ENCODE data around the gene MRPS14.

MRPS14 gene

GRCh38 chr1:175019524-175019923 is 3.7 kb downstream of the MRPS14 start:
- DNase-seq: no peak

- no peak for DNase-seq
Measured at GRCh38 chr1:175015243-175015642, 8.0 kb downstream of the MRPS14 start.

- DNase-seq: no peak
Measured at GRCh38 chr1:175013445-175013844, 9.8 kb downstream of the MRPS14 start.

- no peak for DNase-seq
Measured at GRCh38 chr1:175009532-175009931, 13.7 kb downstream of the MRPS14 start.

- DNase-seq: no peak
Measured at GRCh38 chr1:175005085-175005783, 18.0 kb downstream of the MRPS14 start.

- DNase-seq: no peak
Measured at GRCh38 chr1:175003521-175003920, 19.7 kb downstream of the MRPS14 start.

- no peak for DNase-seq
Measured at GRCh38 chr1:175002910-175003517, 20.2 kb downstream of the MRPS14 start.

- DNase-seq: no peak
Measured at GRCh38 chr1:175000697-175001187, 22.5 kb downstream of the MRPS14 start.

GRCh38 chr1:174999936-175000696 is 23.1 kb downstream of the MRPS14 start, which contains the start of gene CACYBP:
CACYBP (plus strand) TSS chr1:174999947; CDS start chr1:175000181, 234 bp downstream.
- DNase-seq: peak; percentile 38

GRCh38 chr1:174999216-174999935 is 23.8 kb downstream of the MRPS14 start:
- peak; percentile 97 for DNase-seq

- DNase-seq: peak; percentile 26
Measured at GRCh38 chr1:174998569-174999215, 24.5 kb downstream of the MRPS14 start.

GRCh38 chr1:174997041-174997440 is 26.2 kb downstream of the MRPS14 start:
- no peak for DNase-seq

GRCh38 chr1:174996476-174996875 is 26.7 kb downstream of the MRPS14 start:
- no peak for DNase-seq

- DNase-seq: no peak
Measured at GRCh38 chr1:174995916-174996315, 27.3 kb downstream of the MRPS14 start.

- no peak for DNase-seq
Measured at GRCh38 chr1:174995121-174995520, 28.1 kb downstream of the MRPS14 start.

- DNase-seq: no peak
Measured at GRCh38 chr1:174991473-174991872, 31.8 kb downstream of the MRPS14 start.

GRCh38 chr1:174990382-174990999 is 32.7 kb downstream of the MRPS14 start:
- no peak for DNase-seq

- no peak for DNase-seq
Measured at GRCh38 chr1:174989536-174990220, 33.5 kb downstream of the MRPS14 start.

GRCh38 chr1:174988986-174989385 is 34.2 kb downstream of the MRPS14 start:
- DNase-seq: no peak

GRCh38 chr1:174988539-174988938 is 34.7 kb downstream of the MRPS14 start:
- no peak for DNase-seq

GRCh38 chr1:174984952-174985351 is 38.3 kb downstream of the MRPS14 start:
- DNase-seq: no peak

All from stimulated activated CD4-positive, alpha-beta T cell treated with anti-CD3 and anti-CD28 coated beads, Interleukin-12 subunit alpha, Interleukin-12 subunit beta, amount 100 ng/mL, for 4 hours (primary cell).